CD4-positive, alpha-beta T cell treated with Interleukin-17A for 4 hours (primary cell): ENCODE results near the gene KIR3DL3.
"Not testable (repeated sequence)": the region's sequence is repeated elsewhere in the genome, so short reads cannot be mapped to it uniquely, and the experiment has no call there.

Source experiments
- DNase-seq: peaks from one replicate; pipeline ENCODE4 v3.0.0-alpha.2; 2020; ENCODE audit warnings: mixed read lengths

The KIR3DL3 gene

DNA sequence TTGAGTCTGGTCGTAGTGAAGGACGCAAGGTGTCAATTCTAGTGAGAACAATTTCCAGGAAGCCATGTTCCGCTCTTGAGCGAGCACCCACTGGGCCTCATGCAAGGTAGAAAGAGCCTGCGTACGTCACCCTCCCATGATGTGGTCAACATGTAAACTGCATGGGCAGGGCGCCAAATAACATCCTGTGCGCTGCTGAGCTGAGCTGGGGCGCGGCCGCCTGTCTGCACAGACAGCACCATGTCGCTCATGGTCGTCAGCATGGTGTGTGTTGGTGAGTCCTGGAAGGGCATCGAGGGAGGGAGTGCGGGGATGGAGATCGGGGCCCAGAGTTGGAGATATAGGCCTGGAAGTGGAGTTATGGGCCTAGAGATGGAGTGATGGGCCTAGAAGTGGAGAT is 14.1 kb downstream of the KIR3DL3 start, which contains the start of gene KIR2DL3:
TSS of gene KIR2DL3 (plus strand) at position 208 of the 400 bp plus-strand sequence. CDS start at position 241, 33 bp downstream.
- DNase-seq: not testable (repeated sequence)

DNA sequence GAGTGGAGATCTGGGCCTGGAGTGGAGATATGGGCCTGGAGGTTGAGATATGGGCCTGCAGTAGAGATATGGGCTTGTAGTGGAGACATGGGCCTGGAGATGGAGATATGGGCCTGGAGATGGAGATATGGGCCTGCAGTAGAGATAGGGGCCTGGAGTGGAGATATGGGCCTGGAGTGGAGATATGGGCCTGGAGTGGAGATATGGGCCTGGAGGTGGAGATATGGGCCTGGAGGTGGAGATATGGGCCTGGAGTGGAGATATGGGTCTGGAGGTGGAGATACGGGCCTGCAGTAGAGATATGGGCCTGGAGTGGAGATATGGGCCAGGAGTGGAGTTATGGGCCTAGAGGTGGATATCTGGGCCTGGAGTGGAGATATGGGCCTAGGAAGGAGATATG is 14.5 kb downstream of the KIR3DL3 start:
- no peak for DNase-seq

DNA sequence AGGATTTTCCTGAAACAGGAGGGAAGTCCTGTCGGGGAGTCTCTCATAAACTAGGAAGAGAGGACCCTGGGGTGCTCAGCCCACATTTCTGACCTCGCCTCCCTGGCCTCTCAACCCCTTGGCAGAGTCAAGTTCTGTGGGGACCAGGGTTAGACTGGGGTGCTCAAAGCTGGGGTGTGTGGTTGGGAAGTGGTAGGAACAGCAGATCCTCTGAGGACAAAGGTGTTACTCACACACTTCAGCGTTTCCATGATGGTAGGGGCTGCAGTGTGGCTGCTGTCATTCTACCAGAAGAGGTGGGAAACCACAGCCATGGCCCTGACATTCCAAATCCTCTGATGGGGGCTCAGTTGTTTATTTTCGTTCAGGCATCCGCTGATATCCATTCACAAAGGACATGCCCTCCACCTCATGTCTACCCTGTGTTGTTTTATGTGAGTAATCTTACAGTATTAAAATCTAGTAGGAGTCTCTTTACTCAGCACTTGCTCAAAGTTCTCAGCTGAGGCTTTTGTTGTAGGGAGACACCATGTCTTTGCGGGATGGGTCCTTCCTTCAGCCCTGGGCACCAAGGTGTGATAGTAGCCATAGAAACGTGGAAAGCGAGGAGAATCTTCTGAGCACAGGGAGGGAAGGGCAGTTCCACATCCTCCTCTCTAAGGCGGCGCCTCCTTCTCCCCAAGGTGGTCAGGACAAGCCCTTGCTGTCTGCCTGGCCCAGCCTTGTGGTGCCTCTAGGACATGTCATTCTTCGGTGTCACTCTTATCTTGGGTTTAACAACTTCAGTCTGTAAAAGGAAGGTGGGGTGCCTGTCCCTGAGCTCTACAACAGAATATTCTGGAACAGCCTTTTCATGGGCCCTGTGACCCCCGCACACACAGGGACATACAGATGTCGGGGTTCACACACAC is 15.6 kb downstream of the KIR3DL3 start:
- DNase-seq: no peak

DNA sequence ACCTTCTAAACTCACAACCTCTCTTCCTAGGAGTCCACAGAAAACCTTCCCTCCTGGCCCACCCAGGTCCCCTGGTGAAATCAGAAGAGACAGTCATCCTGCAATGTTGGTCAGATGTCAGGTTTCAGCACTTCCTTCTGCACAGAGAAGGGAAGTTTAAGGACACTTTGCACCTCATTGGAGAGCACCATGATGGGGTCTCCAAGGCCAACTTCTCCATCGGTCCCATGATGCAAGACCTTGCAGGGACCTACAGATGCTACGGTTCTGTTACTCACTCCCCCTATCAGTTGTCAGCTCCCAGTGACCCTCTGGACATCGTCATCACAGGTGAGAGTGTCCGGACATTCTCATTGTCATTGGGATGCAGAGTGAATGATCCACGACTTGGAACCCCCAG is 17.7 kb downstream of the KIR3DL3 start:
- not testable (repeated sequence) for DNase-seq

DNA sequence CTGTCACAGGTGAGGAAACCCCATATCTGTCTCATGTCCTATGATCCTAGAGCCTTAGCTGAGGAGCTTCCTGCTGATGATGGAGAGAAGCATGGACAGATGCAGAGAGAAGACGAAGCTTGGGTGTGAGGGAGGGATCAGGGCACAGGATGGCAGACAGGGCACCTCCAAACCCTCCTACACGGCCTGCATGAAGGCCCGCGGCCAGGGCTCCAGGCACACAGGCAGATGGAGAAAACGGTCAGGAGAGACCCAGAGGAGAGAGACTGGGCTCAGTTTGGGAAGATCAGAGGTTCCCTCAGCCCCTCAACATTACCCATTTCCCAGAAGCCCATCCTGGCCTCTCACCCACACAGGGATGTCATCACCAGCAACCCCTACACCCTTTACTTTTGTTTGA is 19.8 kb downstream of the KIR3DL3 start:
- DNase-seq: not testable (repeated sequence)

DNA sequence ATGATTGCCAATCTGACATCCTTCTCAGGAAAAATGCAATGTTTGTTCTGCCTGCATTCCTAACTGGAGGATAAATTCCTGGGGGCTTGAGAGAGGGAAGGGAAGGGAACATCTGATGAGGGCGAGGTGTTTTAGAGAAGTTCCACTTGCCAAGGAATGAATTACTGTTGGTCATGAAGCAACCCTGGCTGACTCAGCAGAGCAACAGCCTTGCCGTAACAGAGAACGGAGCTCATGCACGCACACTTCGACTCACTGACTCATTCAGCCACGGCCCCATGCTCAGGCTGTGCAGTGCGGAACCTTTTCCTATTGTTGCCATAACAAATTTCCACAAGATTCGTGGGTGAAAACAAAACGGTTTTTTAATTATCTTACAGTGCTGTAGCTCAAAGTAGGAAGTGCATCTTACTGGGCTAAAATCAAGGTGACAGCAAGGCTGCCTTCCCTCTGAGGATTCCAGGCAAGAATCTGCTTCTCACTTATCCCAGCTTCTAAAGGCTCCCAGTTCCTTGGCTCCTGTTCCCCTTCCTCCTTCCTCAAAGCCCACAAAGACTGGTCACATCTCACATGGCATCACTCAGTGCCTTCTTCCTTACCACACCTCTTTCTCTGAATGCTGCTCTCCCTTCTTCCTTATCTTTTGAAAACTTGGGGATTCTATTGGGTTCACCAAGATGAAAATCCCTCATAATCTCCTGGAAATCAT is 23.5 kb downstream of the KIR3DL3 start:
- DNase-seq: not testable (repeated sequence)

DNA sequence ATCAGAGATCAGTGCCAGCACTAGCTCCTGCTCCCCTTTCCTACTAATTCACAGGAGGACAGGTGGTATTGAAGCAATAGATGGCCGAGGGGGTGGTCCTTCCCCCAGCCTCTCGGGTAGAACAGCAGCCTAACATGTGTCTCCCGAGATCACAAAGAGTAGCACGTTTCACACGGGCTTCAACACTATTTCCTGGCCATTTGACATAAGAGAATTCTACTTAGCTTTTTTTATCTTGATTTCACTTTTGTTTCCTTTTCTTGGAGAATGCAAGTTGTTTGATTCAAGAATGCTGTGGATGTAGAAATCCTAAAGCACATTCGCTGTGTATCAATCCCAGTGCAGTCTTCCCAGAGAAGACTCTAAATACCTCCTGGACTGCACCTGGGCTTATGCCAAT is 26.0 kb downstream of the KIR3DL3 start:
- DNase-seq: not testable (repeated sequence)

DNA sequence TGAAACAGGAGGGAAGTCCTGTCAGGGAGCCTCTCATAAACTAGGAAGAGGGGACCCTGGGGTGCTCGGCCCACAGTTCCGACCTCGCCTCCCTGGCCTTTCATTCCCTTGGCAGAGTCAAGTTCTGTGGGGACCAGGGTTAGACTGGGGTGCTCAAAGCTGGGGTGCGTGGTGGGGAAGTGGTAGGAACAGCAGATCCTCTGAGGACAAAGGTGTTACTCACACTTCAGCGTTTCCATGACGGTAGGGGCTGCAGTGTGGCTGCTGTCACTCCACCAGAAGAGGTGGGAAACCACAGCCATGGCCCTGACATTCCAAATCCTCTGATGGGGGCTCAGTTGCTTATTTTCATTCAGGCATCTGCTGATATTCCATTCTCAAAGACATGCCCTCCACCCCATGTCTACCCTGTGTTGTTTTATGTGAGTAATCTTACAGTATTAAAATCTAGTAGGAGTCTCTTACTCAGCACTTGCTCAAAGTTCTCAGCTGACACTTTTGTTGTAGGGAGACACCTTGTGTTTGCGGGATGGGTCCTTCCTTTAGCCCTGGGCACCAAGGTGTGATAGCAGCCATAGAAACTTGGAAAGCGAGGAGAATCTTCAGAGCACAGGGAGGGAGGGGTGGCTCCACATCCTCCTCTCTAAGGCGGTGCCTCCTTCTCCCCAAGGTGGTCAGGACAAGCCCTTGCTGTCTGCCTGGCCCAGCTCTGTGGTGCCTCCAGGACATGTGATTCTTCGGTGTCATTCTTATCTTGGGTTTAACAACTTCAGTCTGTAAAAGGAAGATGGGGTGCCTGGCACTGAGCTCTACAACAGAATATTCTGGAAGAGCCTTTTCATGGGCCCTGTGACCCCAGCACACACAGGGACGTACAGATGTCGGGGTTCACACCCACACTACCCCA is 32.2 kb downstream of the KIR3DL3 start:
- not testable (repeated sequence) for DNase-seq

DNA sequence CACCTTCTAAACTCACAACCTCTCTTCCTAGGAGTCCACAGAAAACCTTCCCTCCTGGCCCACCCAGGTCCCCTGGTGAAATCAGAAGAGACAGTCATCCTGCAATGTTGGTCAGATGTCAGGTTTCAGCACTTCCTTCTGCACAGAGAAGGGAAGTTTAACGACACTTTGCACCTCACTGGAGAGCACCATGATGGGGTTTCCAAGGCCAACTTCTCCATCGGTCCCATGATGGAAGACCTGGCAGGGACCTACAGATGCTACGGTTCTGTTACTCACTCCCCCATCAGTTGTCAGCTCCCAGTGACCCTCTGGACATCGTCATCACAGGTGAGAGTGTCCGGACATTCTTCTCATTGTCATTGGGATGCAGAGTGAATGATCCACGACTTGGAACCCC is 34.3 kb downstream of the KIR3DL3 start:
- DNase-seq: not testable (repeated sequence)

DNA sequence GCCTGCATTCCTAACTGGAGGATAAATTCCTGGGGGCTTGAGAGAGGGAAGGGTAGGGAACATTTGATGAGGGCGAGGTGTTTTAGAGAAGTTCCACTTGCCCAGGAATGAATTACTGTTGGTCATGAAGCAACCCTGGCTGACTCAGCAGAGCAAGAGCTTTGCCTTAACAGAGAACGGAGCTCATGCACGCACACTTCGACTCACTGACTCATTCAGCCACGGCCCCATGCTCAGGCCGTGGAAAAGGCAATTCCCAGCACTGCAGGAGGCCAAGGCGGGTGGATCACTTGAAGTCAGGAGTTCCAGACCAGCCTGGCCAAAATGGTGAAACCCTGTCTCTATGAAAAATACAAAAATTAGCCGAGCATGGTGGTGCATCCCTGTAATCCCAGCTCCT is 40.0 kb downstream of the KIR3DL3 start:
- DNase-seq: not testable (repeated sequence)

DNA sequence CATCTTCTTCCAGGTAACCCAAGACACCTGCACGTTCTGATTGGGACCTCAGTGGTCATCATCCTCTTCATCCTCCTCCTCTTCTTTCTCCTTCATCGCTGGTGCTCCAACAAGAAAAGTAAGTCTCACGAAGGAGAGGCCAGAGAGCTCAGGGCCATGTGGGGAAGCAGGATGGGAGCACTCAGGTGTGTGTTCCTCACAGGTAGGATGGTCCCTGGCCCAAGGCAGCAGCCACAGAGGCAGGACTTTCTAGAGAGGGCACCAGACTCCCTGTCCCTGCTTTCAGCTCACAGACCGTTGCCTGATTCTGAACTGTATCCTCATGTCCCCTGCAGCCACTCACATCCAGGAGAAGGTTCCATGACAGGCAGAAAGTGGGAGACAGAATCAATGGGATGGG is 42.2 kb downstream of the KIR3DL3 start:
- not testable (repeated sequence) for DNase-seq

DNA sequence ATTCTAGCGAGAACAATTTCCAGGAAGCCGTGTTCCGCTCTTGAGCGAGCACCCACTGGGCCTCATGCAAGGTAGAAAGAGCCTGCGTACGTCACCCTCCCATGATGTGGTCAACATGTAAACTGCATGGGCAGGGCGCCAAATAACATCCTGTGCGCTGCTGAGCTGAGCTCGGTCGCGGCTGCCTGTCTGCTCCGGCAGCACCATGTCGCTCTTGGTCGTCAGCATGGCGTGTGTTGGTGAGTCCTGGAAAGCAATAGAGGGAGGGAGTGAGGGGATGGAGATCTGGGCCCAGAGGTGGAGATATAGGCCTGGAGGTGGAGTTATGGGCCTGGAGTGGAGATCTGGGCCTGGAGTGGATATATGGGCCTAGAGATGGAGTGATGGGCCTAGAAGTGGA is 45.4 kb downstream of the KIR3DL3 start, which contains the start of gene KIR2DL1:
TSS of gene KIR2DL1 (plus strand) at position 148 of the 400 bp plus-strand sequence. CDS start at position 206, 58 bp downstream.
- DNase-seq: not testable (repeated sequence)

DNA sequence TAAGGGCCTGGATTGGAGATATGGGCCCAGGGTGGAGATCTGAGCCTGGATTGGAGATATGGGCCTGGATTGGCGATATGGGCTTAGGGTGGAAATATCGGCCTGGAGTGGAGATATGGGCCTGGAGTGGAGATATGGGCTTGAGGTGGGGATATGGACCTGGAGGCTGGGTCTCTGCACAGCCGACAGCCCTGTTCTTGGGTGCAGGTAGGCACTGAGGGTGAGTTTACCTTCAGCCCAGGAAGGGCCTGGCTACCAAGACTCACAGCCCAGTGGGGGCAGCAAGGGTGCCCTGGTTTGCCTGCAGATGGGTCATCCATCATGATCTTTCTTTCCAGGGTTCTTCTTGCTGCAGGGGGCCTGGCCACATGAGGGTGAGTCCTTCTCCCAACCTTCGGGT is 46.3 kb downstream of the KIR3DL3 start:
- not testable (repeated sequence) for DNase-seq

DNA sequence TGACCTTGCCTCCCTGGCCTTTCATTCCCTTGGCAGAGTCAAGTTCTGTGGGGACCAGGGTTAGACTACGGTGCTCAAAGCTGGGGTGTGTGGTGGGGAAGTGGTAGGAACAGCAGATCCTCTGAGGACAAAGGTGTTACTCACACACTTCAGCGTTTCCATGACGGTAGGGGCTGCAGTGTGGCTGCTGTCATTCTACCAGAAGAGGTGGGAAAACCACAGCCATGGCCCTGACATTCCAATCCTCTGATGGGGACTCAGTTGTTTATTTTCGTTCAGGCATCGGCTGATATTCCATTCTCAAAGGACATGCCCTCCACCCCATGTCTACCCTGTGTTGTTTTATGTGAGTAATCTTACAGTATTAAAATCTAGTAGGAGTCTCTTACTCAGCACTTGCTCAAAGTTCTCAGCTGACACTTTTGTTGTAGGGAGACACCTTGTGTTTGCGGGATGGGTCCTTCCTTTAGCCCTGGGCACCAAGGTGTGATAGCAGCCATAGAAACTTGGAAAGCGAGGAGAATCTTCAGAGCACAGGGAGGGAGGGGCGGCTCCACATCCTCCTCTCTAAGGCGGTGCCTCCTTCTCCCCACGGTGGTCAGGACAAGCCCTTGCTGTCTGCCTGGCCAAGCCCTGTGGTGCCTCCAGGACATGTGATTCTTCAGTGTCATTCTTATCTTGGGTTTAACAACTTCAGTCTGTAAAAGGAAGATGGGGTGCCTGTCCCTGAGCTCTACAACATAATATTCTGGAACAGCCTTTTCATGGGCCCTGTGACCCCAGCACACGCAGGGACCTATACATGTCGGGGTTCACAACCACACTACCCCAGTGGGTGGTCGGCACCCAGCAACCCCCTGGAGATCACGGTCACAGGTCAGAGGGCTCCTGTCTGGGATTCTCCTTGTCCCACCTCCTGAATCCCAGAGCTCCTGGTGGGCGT is 47.0 kb downstream of the KIR3DL3 start:
- not testable (repeated sequence) for DNase-seq

DNA sequence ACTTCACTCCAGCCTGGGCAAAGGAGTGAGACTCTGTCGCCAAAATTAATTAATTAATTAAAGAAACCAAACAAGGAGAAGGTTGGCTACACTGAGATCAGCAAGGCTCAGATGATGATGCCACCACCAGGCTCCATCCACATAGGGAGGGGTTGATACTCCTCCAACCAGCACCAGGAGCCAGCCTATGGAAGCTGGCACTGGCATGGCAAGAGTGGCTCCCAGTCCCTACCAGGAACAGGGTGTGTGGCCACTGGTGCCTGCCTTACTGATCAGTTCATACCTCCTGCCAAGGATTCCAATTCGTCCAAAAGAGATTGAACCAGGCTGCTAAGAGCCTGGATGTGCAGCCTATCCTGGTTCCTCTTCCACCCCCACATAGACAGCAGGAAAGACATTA is 48.4 kb downstream of the KIR3DL3 start:
- not testable (repeated sequence) for DNase-seq

DNA sequence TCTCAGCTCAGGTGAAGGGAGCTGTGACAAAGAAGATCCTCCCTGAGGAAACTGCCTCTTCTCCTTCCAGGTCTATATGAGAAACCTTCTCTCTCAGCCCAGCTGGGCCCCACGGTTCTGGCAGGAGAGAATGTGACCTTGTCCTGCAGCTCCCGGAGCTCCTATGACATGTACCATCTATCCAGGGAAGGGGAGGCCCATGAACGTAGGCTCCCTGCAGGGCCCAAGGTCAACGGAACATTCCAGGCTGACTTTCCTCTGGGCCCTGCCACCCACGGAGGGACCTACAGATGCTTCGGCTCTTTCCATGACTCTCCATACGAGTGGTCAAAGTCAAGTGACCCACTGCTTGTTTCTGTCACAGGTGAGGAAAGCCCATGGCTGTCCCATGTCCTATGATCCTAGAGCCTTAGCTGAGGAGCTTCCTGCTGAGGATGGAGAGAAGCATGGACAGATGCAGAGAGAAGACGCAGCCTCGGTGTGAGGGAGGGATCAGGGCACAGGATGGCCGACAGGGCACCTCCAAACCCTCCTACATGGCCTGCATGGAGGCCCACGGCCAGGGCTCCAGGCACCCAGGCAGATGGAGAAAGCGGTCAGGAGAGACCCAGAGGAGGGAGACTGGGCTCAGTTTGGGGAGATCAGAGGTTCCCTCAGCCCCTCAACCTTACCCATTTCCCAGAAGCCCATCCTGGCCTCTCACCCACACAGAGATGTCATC is 51.0 kb downstream of the KIR3DL3 start:
- DNase-seq: not testable (repeated sequence)

DNA sequence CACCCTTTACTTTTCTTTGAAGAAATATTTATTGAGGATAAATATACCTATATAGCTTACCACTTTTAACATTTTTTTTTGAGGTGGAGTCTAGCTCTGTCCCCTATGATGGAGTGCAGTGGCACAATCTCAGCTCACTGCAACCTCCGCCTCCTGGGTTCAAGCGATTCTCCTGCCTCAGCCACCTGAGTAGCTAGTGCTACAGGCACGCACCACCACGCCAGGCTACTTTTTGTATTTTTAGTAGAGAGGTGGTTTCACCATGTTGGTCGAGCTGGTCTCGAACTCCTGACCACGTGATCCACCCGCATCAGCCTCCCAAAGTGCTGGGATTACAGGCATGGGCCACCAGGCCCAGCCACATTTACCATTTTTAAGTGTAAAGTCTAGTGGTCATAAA is 51.6 kb downstream of the KIR3DL3 start:
- DNase-seq: not testable (repeated sequence)

DNA sequence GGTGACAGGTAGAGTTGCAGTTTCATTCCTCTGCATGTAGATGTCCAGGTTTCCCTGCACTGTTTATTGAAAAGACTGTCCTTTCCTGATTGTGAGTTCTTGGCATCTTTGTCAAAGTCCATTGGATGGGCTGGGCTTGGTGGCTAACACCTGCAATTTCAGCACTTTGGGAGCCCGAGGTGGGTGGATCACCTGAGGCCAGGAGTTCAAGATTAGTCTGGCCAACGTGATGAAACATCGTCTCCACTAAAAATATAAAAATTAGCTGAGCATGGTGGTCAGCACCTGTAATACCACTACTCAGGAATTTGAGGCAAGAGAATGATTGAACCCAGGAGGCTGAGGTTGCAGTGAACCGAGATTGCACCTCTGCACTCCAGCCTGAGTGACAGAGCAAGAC is 53.6 kb downstream of the KIR3DL3 start:
- not testable (repeated sequence) for DNase-seq

DNA sequence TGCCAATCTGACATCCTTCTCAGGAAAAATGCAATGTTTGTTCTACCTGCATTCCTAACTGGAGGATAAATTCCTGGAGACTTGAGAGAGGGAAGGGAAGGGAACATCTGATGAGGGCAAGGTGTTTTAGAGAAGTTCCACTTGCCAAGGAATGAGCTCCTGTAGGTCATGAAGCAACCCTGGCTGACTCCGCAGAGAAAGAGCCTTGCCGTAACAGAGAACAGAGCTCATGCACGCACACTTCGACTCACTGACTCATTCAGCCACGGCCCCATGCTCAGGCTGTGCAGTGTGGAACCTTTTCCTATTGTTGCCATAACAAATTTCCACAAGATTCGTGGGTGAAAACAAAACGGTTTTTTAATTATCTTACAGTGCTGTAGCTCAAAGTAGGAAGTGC is 54.7 kb downstream of the KIR3DL3 start:
- not testable (repeated sequence) for DNase-seq

DNA sequence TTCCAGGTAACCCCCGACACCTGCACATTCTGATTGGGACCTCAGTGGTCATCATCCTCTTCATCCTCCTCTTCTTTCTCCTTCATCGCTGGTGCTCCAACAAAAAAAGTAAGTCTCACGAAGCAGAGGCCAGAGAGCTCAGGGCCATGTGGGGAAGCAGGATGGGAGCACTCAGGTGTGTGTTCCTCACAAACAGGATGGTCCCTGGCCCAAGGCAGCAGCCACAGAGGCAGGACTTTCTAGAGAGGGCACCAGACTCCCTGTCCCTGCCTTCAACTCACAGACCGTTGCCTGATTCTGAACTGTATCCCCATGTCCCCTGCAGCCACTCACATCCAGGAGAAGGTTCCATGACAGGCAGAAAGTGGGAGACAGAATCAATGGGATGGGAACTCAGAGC is 58.7 kb downstream of the KIR3DL3 start:
- not testable (repeated sequence) for DNase-seq
